ENCODE data around the gene DCAF7. TPM values are rescaled to one million over a fixed set of nuclear protein-coding genes. Genes with fewer than 3 reads are reported as not detected.

The DCAF7 gene
- total RNA-seq, 1 donor from 2014 or later, result 137 TPM

DNA sequence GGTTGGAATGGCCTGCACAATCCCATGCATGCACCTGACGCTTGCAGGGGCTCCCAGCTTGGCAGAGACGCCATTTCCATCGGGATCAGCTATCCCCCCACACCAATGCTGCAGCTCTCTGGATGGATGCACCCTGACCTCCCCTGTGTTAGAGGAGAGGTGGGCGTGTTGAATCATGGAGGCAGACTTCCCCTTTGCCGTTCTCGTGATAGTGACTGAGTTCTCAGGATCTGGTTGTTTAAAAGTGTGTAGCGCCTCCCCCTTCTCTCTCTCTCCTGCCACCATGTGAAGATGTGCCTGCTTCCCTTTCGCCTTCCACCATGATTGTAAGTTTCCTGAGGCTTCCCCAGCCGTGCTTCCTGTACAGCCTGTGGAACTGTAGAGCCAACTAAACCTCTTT, 44.9 kb upstream of the DCAF7 start:
- peaks cover 7% of the 10 kb centered on the region for H3K9me3 Mint-ChIP-seq (ENCODE audit: unreplicated experiment)
- H3K27me3 Mint-ChIP-seq (ENCODE audit: unreplicated experiment), result peaks cover 5% of the 10 kb centered on the region
- TF ChIP-seq, protein P1, sequence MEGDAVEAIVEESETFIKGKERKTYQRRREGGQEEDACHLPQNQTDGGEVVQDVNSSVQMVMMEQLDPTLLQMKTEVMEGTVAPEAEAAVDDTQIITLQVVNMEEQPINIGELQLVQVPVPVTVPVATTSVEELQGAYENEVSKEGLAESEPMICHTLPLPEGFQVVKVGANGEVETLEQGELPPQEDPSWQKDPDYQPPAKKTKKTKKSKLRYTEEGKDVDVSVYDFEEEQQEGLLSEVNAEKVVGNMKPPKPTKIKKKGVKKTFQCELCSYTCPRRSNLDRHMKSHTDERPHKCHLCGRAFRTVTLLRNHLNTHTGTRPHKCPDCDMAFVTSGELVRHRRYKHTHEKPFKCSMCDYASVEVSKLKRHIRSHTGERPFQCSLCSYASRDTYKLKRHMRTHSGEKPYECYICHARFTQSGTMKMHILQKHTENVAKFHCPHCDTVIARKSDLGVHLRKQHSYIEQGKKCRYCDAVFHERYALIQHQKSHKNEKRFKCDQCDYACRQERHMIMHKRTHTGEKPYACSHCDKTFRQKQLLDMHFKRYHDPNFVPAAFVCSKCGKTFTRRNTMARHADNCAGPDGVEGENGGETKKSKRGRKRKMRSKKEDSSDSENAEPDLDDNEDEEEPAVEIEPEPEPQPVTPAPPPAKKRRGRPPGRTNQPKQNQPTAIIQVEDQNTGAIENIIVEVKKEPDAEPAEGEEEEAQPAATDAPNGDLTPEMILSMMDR (IDR thresholded peaks at IDR 0.05; ENCODE audit: partially characterized antibody, unreplicated experiment), result no peak
- no peak for DNase-seq
- H3K27ac Mint-ChIP-seq (ENCODE audit: unreplicated experiment), result no peak overlapping the region
- H3K4me3 Mint-ChIP-seq (ENCODE audit: unreplicated experiment), result no peak overlapping the region
- no peaks in the 10 kb centered on the region for H3K36me3 Mint-ChIP-seq (ENCODE audit: unreplicated experiment)
- peaks cover 4% of the 10 kb centered on the region for H3K4me1 Mint-ChIP-seq (ENCODE audit: low read depth, unreplicated experiment)

DNA sequence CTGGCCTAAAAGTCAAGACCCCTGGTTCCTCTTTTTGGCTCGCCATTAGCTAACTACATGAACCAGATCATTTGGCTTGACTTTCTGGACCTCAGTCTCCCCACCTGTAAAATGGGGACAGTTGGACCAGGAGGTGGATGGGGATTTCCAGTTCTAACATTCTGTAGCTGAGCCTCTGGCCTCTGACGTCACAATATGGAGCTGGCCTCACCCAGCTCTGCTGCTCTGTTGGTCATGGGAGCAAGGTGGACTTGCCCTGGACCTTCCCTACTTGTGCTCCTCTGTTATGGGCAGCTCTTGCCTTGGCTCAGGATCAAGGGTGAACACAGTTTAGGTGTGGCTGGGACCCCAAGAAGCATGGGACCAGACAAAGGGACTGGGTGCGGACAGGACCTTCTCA, 43.6 kb upstream of the DCAF7 start:
- no peaks in the 10 kb centered on the region for H3K36me3 Mint-ChIP-seq (ENCODE audit: unreplicated experiment)
- H3K27ac Mint-ChIP-seq (ENCODE audit: unreplicated experiment), result no peak overlapping the region
- peaks cover 6% of the 10 kb centered on the region for H3K9me3 Mint-ChIP-seq (ENCODE audit: unreplicated experiment)
- no peak overlapping the region for H3K4me3 Mint-ChIP-seq (ENCODE audit: unreplicated experiment)
- peaks cover 4% of the 10 kb centered on the region for H3K4me1 Mint-ChIP-seq (ENCODE audit: low read depth, unreplicated experiment)
- DNase-seq, result no peak
- peaks cover 3% of the 10 kb centered on the region for H3K27me3 Mint-ChIP-seq (ENCODE audit: unreplicated experiment)
- TF ChIP-seq, protein P1 (IDR thresholded peaks at IDR 0.05; ENCODE audit: partially characterized antibody, unreplicated experiment), result no peak

DNA sequence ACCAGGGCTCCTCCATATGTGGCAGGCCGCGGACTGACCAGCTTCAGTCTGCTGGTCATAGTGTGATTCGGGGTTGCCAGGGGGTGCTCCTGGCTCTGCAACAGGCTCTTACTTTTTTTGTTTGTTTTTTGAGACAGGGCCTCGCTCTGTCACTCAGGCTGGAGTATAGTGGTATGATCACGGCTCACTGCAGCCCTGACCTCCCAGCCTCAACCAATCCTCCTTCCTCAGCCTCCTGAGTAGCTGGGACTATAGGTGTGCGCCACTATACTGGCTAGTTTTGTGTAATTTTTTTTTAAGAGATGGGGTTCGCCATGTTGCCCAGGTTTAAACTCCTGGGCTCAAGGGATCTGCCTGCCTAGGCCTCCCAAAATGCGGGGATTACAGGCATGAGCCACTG, 38.9 kb upstream of the DCAF7 start:
- Mint-ChIP-seq H3K27ac (ENCODE audit: unreplicated experiment) (no peak overlapping the region), H3K36me3 (ENCODE audit: unreplicated experiment) (no peaks in the 10 kb centered on the region), H3K9me3 (ENCODE audit: unreplicated experiment) (peaks cover 11% of the 10 kb centered on the region), H3K4me3 (ENCODE audit: unreplicated experiment) (no peak overlapping the region), H3K4me1 (ENCODE audit: low read depth, unreplicated experiment) (no peaks in the 10 kb centered on the region), H3K27me3 (ENCODE audit: unreplicated experiment) (peaks cover 3% of the 10 kb centered on the region)
- TF ChIP-seq, protein P1 (IDR thresholded peaks at IDR 0.05; ENCODE audit: partially characterized antibody, unreplicated experiment), result no peak
- no peak for DNase-seq

DNA sequence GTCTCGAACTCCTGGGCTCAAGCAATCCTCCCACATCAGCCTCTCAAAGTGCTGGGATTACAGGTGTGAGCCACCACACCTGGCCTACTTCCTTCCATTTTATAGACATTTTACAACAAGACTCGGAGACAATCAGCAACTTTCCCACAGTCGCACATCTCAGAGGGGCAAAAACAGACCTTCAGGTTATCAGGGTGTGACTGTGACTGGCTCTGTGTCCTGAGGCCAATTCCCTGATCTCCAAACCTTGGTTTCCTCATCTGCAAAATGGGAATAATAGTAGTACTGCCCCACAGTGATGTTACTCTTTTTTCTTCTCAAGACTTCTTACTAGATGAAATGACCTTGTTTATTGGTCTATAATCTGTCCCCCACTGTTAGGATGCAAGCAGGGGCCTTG, 37.9 kb upstream of the DCAF7 start:
- DNase-seq, result no peak
- Mint-ChIP-seq H3K27me3 (ENCODE audit: unreplicated experiment) (peaks cover 3% of the 10 kb centered on the region), H3K9me3 (ENCODE audit: unreplicated experiment) (peaks cover 8% of the 10 kb centered on the region), H3K36me3 (ENCODE audit: unreplicated experiment) (no peaks in the 10 kb centered on the region), H3K4me3 (ENCODE audit: unreplicated experiment) (no peak overlapping the region), H3K27ac (ENCODE audit: unreplicated experiment) (no peak overlapping the region), H3K4me1 (ENCODE audit: low read depth, unreplicated experiment) (no peaks in the 10 kb centered on the region)
- TF ChIP-seq, protein P1 (IDR thresholded peaks at IDR 0.05; ENCODE audit: partially characterized antibody, unreplicated experiment), result no peak

DNA sequence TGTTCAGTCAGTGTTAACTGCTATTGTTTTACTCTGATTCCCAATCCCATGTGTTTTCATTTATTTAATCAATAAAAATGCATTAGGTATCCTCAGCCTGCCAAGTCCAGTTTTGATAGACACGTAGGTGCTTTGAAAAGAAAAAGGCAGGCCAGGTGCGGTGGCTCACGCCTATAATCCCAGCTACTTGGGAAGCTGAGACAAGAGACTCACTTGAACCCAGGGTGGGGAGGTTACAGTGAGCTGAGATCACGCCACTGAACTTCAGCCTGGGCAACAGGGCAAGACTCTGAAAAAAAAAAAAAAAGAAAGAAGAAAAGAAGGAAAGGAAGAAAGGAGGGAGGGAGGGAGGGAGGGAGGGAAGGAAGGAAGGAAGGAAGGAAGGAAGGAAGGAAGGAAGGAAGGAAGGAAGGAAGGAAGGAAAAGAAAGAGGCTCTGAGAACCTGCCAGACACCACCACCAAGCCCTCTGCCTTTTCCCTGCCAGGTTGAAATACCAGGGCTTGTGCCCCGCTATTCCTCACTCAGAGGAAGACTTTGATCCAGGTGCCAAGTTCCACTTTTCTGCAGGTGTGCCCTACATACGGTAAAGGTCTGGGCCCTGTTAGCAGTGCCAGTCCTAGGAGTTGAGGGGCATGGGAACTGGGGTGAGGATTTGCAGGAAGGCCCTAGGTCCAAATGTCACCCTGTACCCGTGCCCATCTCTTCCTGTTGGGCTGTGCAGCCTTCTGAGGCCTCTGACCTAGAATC, 37.2 kb upstream of the DCAF7 start:
- H3K9me3 Mint-ChIP-seq (ENCODE audit: unreplicated experiment), result peaks cover 8% of the 10 kb centered on the region
- H3K4me3 Mint-ChIP-seq (ENCODE audit: unreplicated experiment), result no peak overlapping the region
- no peaks in the 10 kb centered on the region for H3K36me3 Mint-ChIP-seq (ENCODE audit: unreplicated experiment)
- H3K4me1 Mint-ChIP-seq (ENCODE audit: low read depth, unreplicated experiment), result no peaks in the 10 kb centered on the region
- DNase-seq, result no peak
- H3K27me3 Mint-ChIP-seq (ENCODE audit: unreplicated experiment), result peaks cover 3% of the 10 kb centered on the region
- no peak overlapping the region for H3K27ac Mint-ChIP-seq (ENCODE audit: unreplicated experiment)
- TF ChIP-seq, protein P1 (IDR thresholded peaks at IDR 0.05; ENCODE audit: partially characterized antibody, unreplicated experiment), result no peak
